G401.6 (cell line): Measurements from ENCODE around the gene TMEM259.

Experiments
- FAIRE-seq: peaks from 2 replicates; lab custom pipeline; 2012; peaks lifted over from hg19 to GRCh38; lab: Jason Lieb, UNC

TMEM259 gene

GRCh38 chr19:1016647-1017114 lies 4.2 kb downstream of the TMEM259 start:
- FAIRE-seq: no peak

GRCh38 chr19:1015782-1016646 lies 4.9 kb downstream of the TMEM259 start:
- no peak for FAIRE-seq

- FAIRE-seq: no peak
Observed at GRCh38 chr19:1015061-1015781, 5.7 kb downstream of the TMEM259 start.

GRCh38 chr19:1014161-1015060 lies 6.5 kb downstream of the TMEM259 start:
- no peak for FAIRE-seq

GRCh38 chr19:1013218-1013617 lies 7.7 kb downstream of the TMEM259 start:
- FAIRE-seq: no peak

- FAIRE-seq: no peak
Observed at GRCh38 chr19:1012334-1012733, 8.6 kb downstream of the TMEM259 start.

GRCh38 chr19:1011831-1012333 lies 9.0 kb downstream of the TMEM259 start:
- FAIRE-seq: no peak

- no peak for FAIRE-seq
Observed at GRCh38 chr19:1010586-1011510, 10.1 kb downstream of the TMEM259 start.

- no peak for FAIRE-seq
Observed at GRCh38 chr19:1009981-1010538, 10.9 kb downstream of the TMEM259 start.

GRCh38 chr19:1009041-1009980 lies 11.6 kb downstream of the TMEM259 start:
- FAIRE-seq: no peak

- FAIRE-seq: no peak
Observed at GRCh38 chr19:1008268-1009040, 12.5 kb downstream of the TMEM259 start.

GRCh38 chr19:1007399-1008251 lies 13.3 kb downstream of the TMEM259 start:
- no peak for FAIRE-seq

GRCh38 chr19:1006711-1007398 lies 14.1 kb downstream of the TMEM259 start:
- no peak for FAIRE-seq

GRCh38 chr19:1004803-1005664 lies 15.9 kb downstream of the TMEM259 start:
- FAIRE-seq: no peak

- FAIRE-seq: no peak
Observed at GRCh38 chr19:1004204-1004802, 16.6 kb downstream of the TMEM259 start.

GRCh38 chr19:1003283-1003682 lies 17.6 kb downstream of the TMEM259 start:
- no peak for FAIRE-seq
